Fibroblast of upper back skin (primary cell): Measurements from ENCODE around the gene MKNK1.

ENCODE experiments used
- DNase-seq: peaks from one replicate; pipeline ENCODE4 v3.0.0-alpha.2; 2013

The MKNK1 gene

DNA sequence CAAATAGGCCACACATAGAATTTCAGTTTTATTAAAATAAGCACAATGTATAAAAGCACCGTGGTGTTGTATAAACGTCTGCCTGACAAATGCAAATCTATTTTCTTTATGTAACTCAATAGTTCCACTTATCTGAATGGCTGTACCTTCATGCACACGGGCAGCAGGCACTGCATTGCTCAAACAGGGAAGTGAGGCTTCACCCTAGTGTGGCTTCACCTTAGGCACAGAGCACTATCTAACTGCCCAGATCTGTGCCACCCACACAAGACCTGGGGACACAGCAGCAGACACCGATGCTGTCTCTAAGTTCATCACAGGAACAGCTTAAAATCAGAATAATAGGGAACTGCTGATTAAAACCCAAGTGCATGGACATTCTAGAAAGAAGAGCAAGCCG, 46.7 kb downstream of the MKNK1 start:
- DNase-seq, result no peak

DNA sequence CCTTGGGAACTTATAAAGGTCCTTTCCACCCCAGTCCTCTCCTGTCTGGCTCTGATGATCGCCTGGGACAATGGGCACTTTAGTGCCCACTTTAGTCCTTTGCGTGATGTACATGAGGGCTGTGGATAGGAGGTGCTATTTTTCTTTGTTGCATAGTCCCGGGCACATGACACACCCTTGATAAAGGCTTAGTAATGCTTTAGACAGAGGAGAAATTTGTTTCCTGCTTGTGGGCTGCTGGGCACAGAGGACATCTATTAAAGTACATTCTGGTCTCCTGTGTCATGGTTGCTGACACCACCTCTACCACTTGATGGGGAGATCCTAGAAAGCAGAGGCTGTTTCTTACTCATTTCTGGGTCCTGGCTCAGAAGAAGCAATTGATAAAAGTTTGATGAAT, 47.2 kb downstream of the MKNK1 start:
- no peak for DNase-seq

DNA sequence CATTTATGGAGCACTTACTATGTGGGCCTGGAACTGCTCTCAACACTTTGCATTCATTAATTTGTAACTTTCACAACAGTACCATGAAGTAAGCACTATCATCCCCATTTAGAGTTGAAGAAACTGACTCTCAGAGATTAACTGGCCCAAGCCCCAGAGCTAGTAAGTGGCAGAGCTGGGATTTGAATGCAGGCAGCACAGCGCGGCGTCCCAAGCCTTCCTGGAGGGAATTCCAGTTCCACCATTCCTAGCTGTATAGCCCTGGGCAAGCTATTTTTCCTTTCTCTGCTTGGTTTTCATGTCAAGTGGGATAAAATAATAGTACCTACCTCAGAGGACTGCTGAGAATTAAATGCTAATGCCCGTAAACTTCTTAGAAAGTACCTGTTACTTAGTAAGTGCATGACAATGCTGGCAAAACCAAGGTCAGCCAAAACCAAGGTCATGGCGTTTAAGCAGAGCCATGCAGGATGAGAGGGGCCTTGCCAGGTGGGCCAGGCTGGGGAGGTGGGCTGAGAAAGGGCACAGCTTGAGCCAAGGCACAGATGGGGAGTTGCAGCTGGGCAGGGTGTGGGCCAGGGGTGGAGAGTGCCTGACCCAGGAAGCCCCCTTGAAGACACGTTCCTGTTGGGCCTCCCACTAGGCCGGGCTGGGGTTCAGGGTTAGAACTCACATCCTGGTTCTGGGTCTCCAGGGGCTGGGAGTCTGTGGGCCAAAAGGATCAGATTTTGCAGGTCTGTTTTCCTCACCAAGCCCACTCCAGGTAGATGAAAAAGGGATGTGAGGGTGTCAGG, 48.0 kb downstream of the MKNK1 start:
- no peak for DNase-seq

DNA sequence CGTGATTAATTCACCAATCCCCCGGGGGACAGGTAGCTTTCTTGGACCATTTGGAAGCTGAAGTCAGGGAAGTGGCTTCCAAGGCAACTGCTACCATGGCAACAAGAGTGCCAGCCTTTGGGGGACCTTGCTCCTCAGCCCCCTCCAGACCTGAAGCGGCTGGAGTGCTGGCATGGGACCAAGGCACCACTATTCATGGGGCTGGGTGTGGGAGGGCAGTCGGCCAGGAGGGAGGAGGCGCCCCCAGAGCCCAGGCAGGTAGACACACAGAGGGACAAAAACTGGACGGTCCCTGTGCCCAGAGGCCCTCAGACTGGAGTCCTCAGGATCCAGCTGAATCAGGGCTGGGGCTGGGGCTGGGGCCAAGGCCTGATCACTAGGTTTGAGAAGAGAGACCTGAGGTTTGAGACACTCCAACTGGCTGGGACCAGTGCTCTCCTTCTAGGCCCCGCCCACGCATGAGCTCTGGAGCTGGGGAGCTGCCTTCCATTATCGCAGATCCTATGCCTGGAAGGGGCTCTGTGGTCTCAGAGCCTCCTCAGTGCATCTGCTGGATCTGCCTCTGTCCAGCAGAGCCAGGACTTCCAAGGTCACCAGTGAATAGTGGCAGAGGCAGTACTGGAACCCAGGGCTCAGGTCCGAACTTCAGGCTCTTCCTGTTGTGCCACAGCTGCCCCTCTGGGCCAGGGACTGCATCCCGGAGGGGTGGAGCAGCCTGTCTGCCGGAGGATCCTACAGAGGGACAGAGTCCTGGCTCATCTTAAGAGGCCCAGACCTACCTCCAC, 49.3 kb downstream of the MKNK1 start:
- DNase-seq, result no peak

DNA sequence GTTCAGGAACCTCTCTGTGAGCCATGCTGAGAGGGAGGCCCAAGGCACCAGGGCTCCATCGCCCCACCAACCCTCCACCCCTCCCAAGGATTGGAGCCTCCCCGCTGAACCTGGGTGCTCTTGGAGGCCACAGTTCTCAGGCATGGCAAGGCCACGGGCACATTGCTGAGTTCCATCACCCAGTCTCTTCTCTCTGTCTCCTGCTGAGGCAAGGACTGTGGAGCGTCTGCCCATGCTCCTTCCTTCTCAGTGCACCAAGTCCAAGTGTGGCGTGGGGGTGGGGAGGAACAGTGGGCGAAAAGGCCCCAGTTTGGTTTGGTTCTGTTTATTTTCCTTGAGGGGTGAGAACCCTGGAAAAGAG, 49.9 kb downstream of the MKNK1 start:
- DNase-seq, result no peak

DNA sequence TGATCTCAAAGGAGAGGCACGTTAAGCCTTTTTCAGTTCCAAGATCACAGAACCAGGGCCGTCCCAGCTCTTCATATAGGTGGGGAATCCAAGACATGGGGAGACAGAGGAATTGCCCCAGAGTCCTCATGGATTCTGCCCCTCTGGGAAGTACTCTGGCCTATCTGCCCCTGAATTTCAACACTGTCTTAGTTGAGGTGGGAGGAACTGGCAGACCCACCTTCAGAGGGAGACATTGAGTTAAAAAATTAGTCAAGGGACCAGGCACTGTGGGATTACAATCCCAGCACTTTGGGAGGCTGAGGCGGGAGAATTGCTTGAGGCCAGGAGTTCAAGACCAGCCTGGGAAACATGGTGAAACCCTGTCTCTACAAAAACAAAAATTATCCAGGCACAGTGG, 50.6 kb downstream of the MKNK1 start:
- no peak for DNase-seq

DNA sequence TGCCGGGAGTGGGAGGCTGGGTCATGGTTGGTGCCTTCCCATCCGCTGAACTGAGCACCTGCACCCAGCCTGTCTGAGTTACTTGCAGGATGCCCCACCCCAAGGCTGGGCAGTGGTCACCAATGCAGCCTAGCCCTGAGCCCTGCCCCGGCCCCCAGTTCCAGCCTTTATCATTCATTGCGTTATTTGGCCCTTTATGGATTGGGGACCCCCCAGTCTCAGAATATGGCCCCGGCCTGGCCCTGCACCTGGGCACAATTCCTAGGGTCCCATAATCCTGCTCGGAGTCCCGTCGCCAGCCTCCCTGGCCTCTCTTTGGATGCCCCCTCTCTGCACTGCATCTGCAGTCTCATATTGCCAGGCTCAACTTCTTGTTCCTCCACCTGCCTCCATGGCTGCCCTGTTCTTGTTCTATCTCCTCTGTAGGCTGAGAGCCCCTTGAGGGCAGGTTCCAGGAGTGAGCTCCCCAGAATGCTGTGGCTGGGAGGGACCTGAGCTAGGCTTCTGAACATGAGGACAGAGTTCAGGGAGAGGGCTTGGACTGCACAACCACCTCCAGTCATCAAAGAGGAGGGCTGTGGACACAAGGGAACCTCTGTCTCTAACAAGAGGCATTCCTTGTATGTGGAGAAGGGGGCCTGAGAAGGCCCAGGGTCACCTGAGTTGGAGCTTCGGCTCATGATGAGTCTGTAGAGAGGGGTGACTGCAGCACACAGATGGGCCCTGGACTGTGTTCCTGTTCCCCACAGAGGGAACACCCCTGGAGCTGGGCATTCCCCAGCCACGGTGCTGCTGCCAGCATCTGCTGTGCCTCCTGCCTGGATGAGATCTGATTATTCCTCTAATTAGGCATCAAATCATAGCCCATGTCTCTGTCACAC, 51.5 kb downstream of the MKNK1 start:
- DNase-seq, result no peak

DNA sequence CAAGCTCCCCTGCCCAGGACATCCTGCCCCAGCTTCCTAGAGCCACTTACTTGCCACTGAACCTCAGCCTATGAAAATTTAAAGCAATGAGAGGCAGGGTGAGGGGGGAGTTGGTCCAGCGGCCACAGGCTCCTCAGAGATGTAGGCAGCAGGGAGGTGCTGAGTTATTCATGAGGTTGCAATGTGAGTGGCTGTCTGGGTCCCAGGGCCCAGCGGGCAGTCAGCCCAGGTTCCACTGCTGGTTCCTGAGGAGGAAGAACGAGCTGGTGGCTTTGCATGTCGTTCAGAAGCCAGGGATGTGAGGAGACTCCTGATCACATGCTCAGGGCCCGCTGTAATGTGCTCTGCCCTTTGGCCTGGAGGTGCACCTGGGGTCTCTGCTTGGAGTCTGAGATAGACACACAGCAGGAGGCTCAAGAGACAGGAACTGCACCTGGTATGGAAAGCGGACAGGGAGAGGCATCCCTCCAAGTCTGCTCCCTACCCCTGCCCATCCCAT, 52.4 kb downstream of the MKNK1 start, which contains the start of gene KNCN:
KNCN (minus strand) TSS at position 51 of the 499 bp plus-strand sequence. CDS start 432 bp downstream, outside the sequence.
- no peak for DNase-seq

DNA sequence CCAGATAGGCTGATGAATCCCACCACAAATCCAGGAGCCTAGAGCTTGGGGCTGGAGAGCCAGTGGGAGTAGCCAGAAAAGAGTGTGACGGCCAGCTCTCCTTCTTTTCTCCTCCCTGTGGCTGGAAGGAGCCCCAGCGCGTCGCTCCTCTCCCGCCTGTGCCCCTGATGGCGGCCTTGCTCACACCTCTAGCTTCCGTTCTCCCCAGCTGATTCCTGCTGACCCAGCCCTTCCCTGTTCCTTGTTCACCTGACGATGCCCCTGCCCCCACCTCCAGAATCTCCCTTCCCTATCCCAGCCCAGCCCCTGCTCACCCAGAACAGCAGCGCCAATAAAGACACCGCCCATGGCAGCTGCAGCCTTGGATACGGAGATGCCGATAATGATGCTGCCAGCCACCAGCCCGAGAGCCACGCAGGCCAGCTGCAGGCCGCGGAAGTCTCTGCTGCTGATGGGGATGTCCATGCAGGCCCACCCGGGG, 53.3 kb downstream of the MKNK1 start:
- no peak for DNase-seq

DNA sequence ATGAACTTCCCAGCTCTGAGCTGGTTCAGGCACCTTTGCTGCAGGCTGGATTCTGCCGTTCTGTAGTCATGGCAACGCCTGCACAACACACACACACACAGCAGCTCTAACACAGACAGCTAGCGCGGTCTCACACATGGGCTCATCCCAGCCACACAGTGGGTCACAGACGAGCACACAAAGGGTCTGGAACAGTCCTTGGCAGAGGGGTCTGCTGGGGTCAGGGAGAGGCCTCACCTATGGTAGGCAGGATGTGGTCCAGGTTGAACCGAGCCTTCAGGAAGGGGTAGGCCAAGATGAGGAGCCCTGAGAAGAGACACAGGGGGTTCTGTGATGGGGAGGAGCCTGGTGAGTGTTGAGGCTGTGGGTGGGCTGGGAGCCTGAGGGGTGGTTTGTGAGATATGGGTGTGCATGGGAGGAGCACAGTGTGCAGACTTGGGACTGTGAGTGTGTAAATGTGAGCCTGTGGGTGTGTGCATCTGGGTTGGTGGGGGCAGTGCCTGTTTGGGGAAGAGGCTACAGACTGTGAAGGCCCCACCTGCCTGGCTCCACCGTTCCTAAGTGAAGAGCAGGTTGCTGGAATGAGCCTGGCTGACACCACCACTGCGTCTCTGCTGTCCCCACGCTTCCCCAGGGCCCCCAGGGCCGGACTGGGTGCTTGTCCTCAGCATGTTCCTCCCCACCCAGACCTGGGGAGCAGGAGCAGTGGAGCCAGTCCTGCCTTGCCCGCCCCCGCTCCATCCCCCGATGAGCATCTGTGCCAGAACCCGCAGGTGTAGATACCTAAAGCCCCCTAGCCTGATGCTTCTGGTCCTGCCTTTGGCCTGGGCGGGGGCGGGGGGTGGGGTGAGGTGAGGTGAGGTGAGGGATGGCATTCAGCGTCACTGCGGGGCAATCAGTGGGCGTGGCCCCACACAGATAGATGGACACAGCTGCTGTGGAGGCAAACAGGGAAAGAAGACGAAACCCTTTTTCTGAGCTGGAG, 54.1 kb downstream of the MKNK1 start:
- DNase-seq, result no peak

DNA sequence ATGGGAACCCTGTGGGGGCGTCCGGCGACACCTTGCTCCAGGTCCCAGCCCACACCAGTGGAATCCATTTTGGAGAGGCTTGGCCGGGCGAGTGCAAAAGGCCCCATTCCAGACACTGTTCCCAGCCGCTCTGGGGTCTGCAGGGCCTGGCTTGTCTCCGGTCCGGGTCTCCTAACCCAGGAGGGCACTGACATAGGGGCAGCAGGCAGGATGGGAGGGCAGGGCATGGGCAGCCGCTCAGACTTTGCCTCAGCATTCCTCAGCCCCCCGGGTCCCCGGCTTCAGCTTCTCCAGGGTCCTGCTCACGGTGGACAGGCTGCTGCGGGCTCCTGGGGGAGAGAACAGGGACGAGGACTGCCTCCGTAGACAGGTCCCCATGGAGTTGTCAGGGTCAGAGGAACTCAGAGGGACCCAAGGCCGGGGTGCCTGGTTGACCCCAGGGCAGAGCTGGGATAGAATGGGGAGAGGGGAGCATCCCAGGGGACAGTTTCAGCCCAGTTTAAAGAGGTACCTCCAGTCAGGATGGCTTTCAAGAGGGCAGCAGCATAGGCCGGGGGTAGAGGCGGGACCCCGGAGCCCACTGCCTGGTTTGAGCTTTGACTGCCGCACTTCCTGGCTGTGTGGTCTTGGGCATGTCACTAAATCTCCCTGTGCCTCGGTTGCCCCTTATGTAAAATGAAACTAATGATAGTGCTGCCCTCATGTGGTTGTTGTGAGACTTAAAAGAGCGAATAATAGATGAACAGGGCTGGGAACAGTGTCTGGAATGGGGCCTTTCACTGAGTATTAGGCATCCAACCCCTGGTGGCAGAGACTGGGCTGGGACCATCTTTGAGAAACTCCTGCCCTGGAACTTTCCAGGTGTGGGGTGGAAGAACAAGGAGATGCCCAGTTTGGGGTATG, 56.3 kb downstream of the MKNK1 start:
- peak; percentile 56 for DNase-seq

DNA sequence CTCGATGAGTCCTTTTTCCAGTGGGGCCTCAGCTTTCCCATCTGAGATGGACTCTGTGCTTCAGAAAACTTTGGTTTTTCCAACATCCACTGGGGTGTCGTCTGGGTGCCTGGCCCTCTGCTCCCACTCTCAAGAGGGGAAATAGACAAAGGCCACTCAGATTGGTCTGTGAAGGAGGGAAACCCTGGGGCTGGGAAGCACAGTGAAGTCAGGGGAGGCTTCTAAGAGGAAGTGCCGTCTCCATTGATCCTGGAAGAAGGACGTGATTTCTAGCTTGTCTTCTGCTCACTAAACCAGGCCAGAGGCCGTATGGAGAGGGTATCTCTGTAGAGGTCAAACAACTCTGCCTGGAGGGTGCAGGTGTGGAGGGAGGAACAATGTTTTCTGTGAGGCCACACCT, 57.9 kb downstream of the MKNK1 start:
- DNase-seq, result no peak

DNA sequence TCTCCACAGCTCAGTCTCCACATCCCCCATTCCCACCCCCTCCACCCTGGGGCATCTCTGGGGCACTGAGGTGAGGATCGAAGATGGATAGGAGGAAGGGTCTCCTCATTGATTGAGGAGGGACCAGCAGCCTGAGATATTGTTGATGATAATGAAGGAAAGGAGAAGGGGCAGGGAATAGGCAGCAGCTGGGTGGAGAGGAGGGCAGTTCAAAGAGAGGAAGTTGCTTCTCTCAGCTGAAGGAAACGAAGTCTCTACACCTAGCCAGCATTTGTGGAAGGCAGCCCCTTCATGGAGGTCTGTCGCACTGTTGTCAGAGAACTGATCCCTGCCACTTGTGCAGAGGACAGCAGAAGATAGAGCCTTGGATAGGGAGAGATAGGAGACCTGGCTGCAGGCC, 58.3 kb downstream of the MKNK1 start:
- no peak for DNase-seq

DNA sequence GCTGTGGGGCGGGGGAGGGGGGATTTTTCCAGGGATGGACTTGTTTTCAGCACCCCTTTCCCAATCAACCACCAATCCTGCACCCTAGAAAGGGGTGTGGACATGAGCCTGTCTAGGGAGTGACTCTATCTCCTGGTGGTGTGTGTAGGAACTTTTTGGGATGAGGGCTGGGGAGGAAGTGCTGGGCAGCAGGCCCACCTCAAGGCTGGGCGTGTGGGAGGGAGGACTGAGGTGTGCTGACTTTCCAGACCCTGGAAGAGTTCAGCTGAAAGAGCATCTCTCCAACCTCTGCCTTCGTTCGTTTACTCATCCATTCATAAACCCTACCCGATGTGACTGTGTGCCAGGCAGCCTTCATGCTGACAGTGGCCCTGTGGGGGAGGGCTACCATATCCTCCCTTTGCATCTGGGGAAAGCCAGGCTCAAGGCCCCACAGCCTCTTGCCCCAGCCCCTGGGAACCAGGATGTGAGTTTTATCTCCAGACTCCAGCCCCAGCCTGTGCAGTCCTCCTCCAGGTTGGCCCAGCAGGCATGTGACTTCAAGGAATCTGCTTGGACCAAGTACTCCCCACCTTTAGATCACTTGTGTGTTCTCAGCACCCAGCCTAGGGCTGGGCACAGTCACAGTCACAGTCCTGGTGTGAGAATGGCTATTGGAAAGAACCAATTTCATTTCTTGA, 59.4 kb downstream of the MKNK1 start:
- DNase-seq, result no peak

DNA sequence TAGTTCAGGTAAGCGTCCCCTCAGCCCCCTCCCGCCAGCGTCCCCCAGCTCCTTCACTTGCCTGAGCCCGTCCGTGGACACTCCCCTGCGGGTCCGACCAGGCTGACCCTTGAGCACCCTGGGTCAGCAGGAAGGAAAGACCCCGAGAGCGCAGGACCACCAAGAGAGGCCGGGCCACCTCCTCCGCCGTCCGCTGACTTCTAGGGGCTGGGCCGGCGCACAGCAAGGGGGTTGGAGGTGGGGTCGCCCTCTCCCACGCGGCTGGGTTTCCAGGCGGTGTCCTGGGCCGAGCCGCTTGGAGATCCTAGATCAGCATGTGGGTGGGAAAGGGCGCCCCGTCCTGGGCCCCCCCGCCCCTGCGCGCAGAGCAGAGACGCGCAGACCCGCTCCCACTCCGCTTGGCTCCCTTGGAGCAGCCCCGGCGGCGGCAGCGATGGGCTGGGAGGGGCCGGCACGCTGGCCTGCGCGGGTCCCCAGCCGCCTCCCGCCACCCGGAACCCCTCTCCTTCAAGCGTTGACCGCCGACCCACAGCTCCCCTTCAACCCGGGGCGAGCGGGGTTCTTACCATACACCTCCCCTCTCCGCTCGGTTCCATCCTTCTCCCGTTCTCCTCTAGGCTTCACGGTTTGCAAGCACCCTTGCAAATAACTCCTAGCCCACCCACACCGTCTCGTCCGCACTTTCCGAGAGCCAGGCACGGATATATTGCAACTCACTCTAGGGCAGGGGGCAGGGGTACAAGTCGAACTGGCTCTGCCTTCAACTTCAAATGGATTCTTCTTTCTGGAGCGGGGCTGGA, 60.1 kb downstream of the MKNK1 start:
- no peak for DNase-seq

DNA sequence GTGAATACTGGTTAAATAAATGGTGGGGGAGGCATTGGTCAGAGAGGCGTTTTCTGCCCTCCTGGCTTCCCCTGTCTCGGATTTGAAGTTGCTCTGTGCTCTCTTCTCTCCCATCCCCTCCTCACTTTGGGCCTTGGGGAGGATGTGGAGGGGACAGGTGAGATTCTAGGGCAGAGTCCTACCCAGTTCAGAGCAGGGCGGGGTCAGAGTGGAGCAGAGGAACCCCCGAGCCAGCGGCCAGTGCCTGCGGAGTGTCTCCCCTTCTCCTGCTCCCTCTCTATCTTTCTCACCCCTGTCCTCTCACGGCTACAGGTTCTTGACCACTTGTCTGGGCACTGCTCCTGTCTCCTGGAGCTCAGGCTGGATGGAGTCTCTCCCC, 60.7 kb downstream of the MKNK1 start:
- no peak for DNase-seq

DNA sequence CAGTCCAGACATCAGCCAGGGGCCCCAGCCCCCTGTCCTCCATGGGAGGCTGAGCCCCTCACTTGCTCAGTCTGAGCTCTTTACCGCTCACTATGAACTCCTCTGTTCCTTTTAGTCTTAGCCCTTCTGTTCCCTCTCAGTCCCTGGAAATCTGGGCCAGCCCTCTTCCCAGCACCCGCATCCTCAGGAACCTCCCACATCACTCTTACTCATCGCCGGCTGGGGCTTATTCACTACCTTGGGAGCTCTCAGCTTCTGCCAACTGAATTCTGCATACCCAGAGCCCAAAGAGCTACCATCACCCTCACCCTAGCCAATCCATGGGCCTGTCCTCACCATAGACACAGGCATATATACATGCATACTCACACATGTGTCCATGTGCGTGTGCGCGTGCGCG, 64.1 kb downstream of the MKNK1 start:
- peak; percentile 75 for DNase-seq

DNA sequence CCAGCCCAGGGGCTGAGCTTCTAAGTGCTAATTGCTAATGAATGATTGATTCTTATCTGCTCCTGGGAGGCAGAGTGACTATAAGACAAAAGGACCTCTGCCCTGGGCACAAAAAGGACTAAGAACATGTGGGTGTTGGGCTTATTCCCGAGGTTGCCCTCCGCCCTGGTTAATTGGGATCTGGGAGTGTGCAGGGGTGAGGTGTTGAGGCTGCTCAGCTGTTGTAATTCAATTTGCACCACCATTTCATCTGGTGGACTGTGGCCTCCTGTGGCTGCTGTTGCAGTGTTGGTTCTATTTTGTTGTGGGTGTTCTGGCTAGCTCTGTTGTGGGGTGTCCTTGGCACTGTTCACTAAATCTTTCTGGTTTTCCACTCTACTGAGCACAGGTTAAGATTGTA, 65.9 kb downstream of the MKNK1 start:
- no peak for DNase-seq

DNA sequence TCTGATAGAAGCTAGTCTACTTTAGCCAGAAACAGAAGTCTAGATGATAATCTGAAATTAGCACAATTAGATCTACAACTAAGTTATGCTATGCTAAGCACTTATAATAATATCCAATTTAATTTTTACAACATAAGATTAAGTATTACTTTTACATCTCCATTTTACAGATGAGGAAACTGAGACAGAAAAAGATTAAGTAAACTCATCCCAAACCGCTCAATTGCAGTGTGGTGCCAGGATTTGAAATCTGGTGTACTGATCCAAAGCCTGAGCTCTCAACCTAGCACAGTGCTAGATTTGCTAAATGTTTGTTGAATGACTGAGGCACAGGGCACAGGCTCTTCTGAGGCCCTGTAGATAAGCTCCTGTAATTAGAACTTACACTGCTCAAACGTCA, 66.4 kb downstream of the MKNK1 start:
- no peak for DNase-seq
